Occipital lobe (tissue), 2 donors: ENCODE results near the gene COL6A6. TPM values are rescaled to one million over a fixed set of nuclear protein-coding genes. Genes with fewer than 3 reads are reported as not detected.

Experiments used
- DNase-seq: peaks from one replicate; lab custom pipeline; 2025; lab: John Stamatoyannopoulos, UW
- total RNA-seq: library from RNA; depleted of rRNA; stranded (reverse); fragments of >200 nt; gene quantifications from one replicate; pipeline ENCODE4 v1.2.3, GENCODE V29; 2014

The COL6A6 gene
- 0.31 TPM for total RNA-seq

GRCh38 chr3:130516645-130517512, at the start of gene COL6A6:
Gene COL6A6 (plus strand): TSS chr3:130517177. CDS start chr3:130560365, 43,188 bp downstream.
- no peak for DNase-seq

GRCh38 chr3:130468311-130468710, 48.7 kb upstream of the COL6A6 start:
- no peak for DNase-seq

DNA sequence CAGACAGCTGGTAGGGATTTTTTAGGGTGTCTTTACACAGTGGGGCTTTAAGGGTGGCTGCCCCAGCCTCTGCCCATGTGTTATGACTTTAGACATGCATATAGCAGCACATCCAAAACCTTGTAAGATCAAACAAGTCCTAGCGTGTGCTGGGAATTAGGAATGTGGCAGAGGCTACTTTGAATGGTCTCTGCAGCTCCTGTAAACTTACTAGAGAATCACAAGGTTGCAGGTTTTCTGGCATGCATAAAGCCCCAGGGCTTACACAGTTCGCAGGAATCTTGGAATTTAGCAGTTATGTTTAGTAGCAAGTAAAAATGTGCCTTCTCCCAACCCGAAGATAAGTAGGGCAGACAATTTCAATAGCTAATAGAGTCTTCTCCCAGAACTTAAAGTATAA, 46.9 kb upstream of the COL6A6 start:
- no peak for DNase-seq

DNA sequence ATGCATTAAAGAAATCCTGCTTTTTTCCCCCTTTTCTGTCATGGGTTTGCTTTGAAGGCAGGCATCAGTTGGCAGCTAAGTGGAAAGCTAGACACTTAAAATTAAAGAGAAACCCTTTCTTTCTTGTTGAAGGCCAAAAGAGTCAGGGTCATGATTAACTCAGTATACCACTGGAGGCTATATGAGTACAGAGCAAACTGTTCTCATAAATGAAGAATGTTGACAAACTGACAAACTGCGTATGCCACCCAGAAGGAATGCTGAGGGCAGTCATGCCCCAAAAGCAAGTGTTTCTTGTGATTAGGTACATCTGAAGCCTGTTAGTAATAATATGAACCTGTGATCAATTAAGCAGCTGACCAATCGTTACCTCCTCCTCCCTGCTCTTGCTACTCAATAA, 43.6 kb upstream of the COL6A6 start:
- no peak for DNase-seq

GRCh38 chr3:130480736-130481135, 36.2 kb upstream of the COL6A6 start:
- no peak for DNase-seq

DNA sequence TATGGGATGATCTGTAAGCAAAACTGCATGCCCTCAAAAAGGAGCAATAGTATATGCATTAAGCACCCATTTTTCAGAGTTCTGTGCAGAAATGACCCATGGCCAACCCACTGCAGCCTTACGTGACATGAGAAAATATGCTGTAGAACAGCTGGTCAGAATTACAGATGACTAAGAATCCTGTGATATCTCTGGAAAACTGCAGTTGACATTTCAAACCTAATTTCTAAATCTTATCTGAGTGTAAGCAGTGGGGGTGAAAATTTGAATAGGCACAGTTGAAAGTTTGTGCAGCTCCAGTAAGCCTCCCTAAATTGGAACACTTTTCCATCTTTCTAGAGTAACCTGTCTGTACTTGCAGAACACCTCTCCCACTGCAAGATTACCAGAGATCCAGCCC, 28.7 kb upstream of the COL6A6 start:
- DNase-seq, result no peak

- no peak for DNase-seq
Measured at GRCh38 chr3:130488769-130489450, 28.1 kb upstream of the COL6A6 start.

GRCh38 chr3:130490241-130490640, 26.7 kb upstream of the COL6A6 start:
- no peak for DNase-seq

- DNase-seq, result no peak
Measured at GRCh38 chr3:130491431-130491830, 25.5 kb upstream of the COL6A6 start.

GRCh38 chr3:130504701-130505100, 12.3 kb upstream of the COL6A6 start:
- no peak for DNase-seq

- DNase-seq, result no peak
Measured at GRCh38 chr3:130506031-130506430, 10.9 kb upstream of the COL6A6 start.

- no peak for DNase-seq
Measured at GRCh38 chr3:130507746-130508145, 9.2 kb upstream of the COL6A6 start.

GRCh38 chr3:130509008-130509407, 8.0 kb upstream of the COL6A6 start:
- no peak for DNase-seq

DNA sequence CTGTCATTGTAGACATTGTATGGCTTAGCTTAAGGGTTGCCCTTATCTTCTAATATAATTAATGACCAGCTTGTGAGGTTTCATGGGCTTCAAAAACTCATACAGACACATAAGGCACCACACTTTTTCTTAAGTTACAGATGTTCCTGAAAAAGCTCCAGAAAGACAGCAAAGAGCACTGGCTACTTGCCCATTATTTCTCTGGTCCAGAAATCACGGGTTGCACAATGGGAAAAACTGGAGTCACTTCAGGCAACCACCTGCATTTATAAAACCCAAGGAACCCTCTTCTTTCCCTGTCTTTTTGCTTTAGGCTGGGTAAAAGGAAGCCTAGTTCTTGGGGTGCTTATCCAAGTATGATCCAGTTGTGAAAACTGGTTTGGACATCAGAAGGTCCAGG, 2.3 kb upstream of the COL6A6 start:
- DNase-seq, result no peak

- no peak for DNase-seq
Measured at GRCh38 chr3:130515755-130516154, 1.2 kb upstream of the COL6A6 start.

- no peak for DNase-seq
Measured at GRCh38 chr3:130517602-130518001, 625 bp downstream of the COL6A6 start.

DNA sequence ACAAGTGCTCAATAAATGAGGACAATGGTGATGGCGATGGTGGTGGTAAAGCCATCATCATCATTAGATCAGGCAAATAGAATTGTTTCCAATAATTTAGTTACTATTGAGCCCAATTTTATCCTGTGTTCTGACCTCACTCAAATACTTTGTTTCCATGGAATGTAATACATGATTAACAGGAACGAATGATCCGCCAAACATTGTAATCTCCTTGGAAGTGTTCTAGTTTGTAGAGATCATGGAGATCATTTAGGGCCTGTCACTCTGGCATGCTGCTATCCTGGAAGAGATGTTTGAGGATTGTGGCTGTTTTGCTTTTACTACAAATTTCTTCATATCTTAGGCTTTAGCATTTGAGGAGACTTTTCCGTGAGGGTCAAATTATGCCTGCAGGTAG, 2.8 kb downstream of the COL6A6 start:
- DNase-seq, result no peak

- no peak for DNase-seq
Measured at GRCh38 chr3:130522399-130522798, 5.4 kb downstream of the COL6A6 start.

- DNase-seq, result no peak
Measured at GRCh38 chr3:130527426-130527825, 10.4 kb downstream of the COL6A6 start.

DNA sequence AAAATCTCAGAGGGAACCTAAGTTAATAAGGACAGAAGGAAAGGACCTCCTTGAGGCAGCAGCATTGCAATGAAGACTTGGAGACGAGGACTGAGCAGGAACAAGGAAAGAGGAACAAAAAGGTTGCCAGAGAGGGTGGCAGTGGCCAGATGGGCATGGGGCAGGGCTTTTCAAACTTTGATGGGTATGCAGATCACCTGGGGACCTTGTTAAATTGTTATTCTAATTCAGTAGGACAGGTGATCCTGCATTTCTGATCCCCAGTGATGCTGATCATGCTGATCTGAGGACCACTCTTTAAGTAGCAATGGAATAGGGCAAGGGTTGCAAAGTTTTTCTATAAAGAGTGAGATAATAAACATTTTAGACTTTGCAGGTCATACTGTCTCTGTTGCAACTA, 11.1 kb downstream of the COL6A6 start:
- DNase-seq, result no peak

GRCh38 chr3:130529486-130530215, 12.7 kb downstream of the COL6A6 start:
- no peak for DNase-seq

DNA sequence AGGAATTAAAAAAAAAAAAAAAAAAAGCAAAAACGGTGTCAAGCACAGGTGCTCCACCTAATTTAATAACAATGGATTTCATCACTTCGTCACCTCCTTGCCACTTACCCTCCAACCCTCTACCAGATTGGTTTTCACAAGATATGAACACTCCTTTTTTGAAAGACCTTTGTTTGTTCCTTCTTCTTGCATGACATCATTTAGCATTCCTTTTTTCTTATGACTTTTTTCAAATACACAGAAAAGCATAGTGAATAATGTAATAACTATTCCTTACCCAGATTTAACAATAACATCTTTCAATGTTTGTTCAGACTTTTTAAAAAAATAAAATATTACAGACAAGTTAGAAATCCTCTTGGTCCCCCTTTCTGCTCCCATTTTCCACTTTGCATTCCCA, 16.3 kb downstream of the COL6A6 start:
- no peak for DNase-seq
